AG04450 (cell line): ENCODE data around the gene MRPL42. TPM values are rescaled to one million over a fixed set of nuclear protein-coding genes. Genes with fewer than 3 reads are reported as not detected.

Source experiments
- CTCF ChIA-PET: fragments of 300-600, 350-600 bp; formaldehyde crosslinking; extraction: SDS; loops from one replicate; lab custom pipeline; 2022; ENCODE audit warnings: antibody characterized with exemption, inconsistent platforms; lab: Charles Lee
- POLR2A ChIA-PET: fragments of 350-600 bp; formaldehyde crosslinking; extraction: SDS; loops from one replicate; lab custom pipeline; 2021; ENCODE audit warnings: antibody characterized with exemption, inconsistent platforms; lab: Yijun Ruan, JAX
- DNase-seq: peaks from one replicate; pipeline ENCODE4 v3.0.0-alpha.2; 2011; ENCODE audit warnings: low read depth, low spot score
- H3K27ac ChIP-seq: one replicate; pipeline ENCODE4 v1.5.1; 2012; ENCODE audit warnings: low read depth, low read length, control low read depth
- H3K27me3 ChIP-seq: one replicate; pipeline ENCODE4 v1.6.0; 2012; ENCODE audit warnings: low read length; ENCODE audit not compliant: control insufficient read depth, insufficient read depth
- H3K4me3 ChIP-seq: 2 replicates; pipeline ENCODE4 v1.5.1; 2011; ENCODE audit warnings: mild to moderate bottlenecking, low read depth, low read length, control low read depth
- H3K9me3 ChIP-seq: 2 replicates; pipeline ENCODE4 v1.5.1; 2012; ENCODE audit warnings: low read length; ENCODE audit not compliant: control insufficient read depth, insufficient read depth
- polyA plus RNA-seq: library from polyadenylated mRNA; depleted of rRNA; stranded (reverse); fragments of >200 nt; gene quantifications from 2 replicates; pipeline ENCODE4 v1.2.3, GENCODE V29; 2011; rRNA removed
- small RNA-seq: library from RNA; depleted of rRNA; stranded (forward); fragments of <200 nt; gene quantifications from one replicate; pipeline ENCODE3, GENCODE V24; 2012; ENCODE audit warnings: low read depth; ENCODE audit not compliant: insufficient read length
- TF ChIP-seq, protein P1 (sequence below): IDR thresholded peaks from 2 replicates; pipeline ENCODE4 v1.5.1; 2011; ENCODE audit warnings: low read depth, low read length, control low read depth, inconsistent platforms

The MRPL42 gene
- polyA plus RNA-seq, 1 experiment, result 100 TPM

DNA sequence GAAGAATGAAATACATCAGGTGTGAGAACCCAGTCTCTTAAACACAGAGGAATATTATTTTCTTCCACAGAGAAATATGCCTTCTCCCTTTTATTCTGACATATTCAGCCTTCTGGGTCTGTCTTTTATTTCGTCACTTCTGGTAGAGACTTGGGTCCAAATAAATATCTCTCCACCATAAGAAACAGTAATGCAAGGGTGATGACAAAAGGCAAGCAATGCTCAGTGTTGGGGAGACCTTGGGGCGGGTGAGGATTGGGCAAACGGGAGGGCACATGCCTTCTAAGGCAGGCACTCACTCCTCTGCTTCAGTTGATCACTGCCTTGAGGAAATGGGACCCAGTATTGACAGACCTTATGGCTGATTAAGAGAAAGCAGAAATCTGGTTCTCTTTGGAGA is 98.4 kb downstream of the MRPL42 start:
- no peaks in the 10 kb centered on the region; the same call in 1 of the 2 replicates for H3K9me3 ChIP-seq
- ChIA-PET CTCF (interaction anchor here (2.8 to 7.4 kb wide), 2 partner anchors 64 to 536 kb away, joined by 17 to 168 read pairs; no protein-coding TSS in a partner anchor), POLR2A (no interaction called here)
- no peaks in the 10 kb centered on the region for H3K27me3 ChIP-seq
- H3K27ac ChIP-seq, result no peak overlapping the region
- H3K4me3 ChIP-seq, result no peak overlapping the region
- DNase-seq, result no peak
- TF ChIP-seq, protein P1, sequence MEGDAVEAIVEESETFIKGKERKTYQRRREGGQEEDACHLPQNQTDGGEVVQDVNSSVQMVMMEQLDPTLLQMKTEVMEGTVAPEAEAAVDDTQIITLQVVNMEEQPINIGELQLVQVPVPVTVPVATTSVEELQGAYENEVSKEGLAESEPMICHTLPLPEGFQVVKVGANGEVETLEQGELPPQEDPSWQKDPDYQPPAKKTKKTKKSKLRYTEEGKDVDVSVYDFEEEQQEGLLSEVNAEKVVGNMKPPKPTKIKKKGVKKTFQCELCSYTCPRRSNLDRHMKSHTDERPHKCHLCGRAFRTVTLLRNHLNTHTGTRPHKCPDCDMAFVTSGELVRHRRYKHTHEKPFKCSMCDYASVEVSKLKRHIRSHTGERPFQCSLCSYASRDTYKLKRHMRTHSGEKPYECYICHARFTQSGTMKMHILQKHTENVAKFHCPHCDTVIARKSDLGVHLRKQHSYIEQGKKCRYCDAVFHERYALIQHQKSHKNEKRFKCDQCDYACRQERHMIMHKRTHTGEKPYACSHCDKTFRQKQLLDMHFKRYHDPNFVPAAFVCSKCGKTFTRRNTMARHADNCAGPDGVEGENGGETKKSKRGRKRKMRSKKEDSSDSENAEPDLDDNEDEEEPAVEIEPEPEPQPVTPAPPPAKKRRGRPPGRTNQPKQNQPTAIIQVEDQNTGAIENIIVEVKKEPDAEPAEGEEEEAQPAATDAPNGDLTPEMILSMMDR, result no peak

Small RNA genes within 50 kb of the gene (small RNA-seq; reads per million reads assigned to genes)
- not detected for gene RF00019

Other genes with a start within 250 kb of the MRPL42 start
- gene NUDT4, start 89.6 kb upstream of the MRPL42 start, polyA plus RNA-seq, result 49.1 and 77.7 TPM in 2 replicates
- 159 and 167 TPM in 2 replicates for gene UBE2N, start 25.6 kb upstream of the MRPL42 start, polyA plus RNA-seq
- 14.5 and 17.6 TPM in 2 replicates for gene SOCS2, start 105.2 kb downstream of the MRPL42 start, polyA plus RNA-seq
- gene CRADD, start 209.9 kb downstream of the MRPL42 start, polyA plus RNA-seq, result 8.8 and 9.2 TPM in 2 replicates